ENCODE measurements around the gene THSD4. TPM values are rescaled to one million over a fixed set of nuclear protein-coding genes. Genes with fewer than 3 reads are reported as not detected.

THSD4 gene
- total RNA-seq, 1 experiment from 2014 or later, result 29.0 TPM

GRCh38 chr15:71635735-71636134 lies 520.5 kb downstream of the THSD4 start:
- Histone ChIP-seq H3K27me3 (ENCODE audit: low read length) (no peaks in the 10 kb centered on the region), H3K4me1 (ENCODE audit: insufficient read depth, low read length) (no peaks in the 10 kb centered on the region), H3K9ac (ENCODE audit: low read length) (no peak overlapping the region), H2AFZ (ENCODE audit: low read length) (no peak overlapping the region), H3K79me2 (ENCODE audit: low read length) (no peaks in the 10 kb centered on the region), H4K20me1 (ENCODE audit: low read length) (no peaks in the 10 kb centered on the region), H3K4me3 (ENCODE audit: low read length) (no peak overlapping the region), H3K9me3 (ENCODE audit: low read length) (no peaks in the 10 kb centered on the region), H3K4me2 (ENCODE audit: low read length) (no peak overlapping the region), H3K27ac (ENCODE audit: low read length) (no peak overlapping the region), H3F3A (ENCODE audit: low read length, unreplicated experiment) (no peaks in the 10 kb centered on the region), H3K36me3 (ENCODE audit: low read depth, low read length) (no peaks in the 10 kb centered on the region), H3K9me2 (replicated peaks; ENCODE audit: low read length) (no peaks in the 10 kb centered on the region)
- BruUV-seq (replicated peaks), result no TSS peak
- DNase-seq (no peak), ATAC-seq (no peak)
- intact Hi-C loops (cut with micrococcal nuclease), result no loop called here
- ChIA-PET CTCF (no interaction called here), POLR2A (ENCODE audit: unreplicated experiment) (no interaction called here)
- TF ChIP-seq EZH2 (IDR thresholded peaks at IDR 0.05; ENCODE audit: low read length, unreplicated experiment) (no peak), CTCF (conservative IDR thresholded peaks at IDR 0.05; ENCODE audit: low read depth, low read length) (no peak), EZH2phosphoT487 (IDR thresholded peaks at IDR 0.05; ENCODE audit: borderline replicate concordance, low read length) (no peak)

GRCh38 chr15:71638876-71639275 lies 523.6 kb downstream of the THSD4 start:
- Histone ChIP-seq H3K79me2 (ENCODE audit: low read length) (no peaks in the 10 kb centered on the region), H2AFZ (ENCODE audit: low read length) (no peak overlapping the region), H3K9me2 (replicated peaks; ENCODE audit: low read length) (no peaks in the 10 kb centered on the region), H3K27me3 (ENCODE audit: low read length) (no peaks in the 10 kb centered on the region), H3K27ac (ENCODE audit: low read length) (no peak overlapping the region), H3K4me3 (ENCODE audit: low read length) (no peak overlapping the region), H4K20me1 (ENCODE audit: low read length) (no peaks in the 10 kb centered on the region), H3K4me2 (ENCODE audit: low read length) (no peak overlapping the region), H3K9ac (ENCODE audit: low read length) (no peak overlapping the region), H3K36me3 (ENCODE audit: low read depth, low read length) (no peaks in the 10 kb centered on the region), H3F3A (ENCODE audit: low read length, unreplicated experiment) (no peaks in the 10 kb centered on the region), H3K9me3 (ENCODE audit: low read length) (no peaks in the 10 kb centered on the region), H3K4me1 (ENCODE audit: insufficient read depth, low read length) (no peaks in the 10 kb centered on the region)
- ATAC-seq (no peak), DNase-seq (no peak)
- ChIA-PET POLR2A (ENCODE audit: unreplicated experiment) (no interaction called here), CTCF (no interaction called here)
- BruUV-seq (replicated peaks), result no TSS peak
- intact Hi-C loops (cut with micrococcal nuclease), result no loop called here
- no peak for TF ChIP-seq EZH2phosphoT487 (IDR thresholded peaks at IDR 0.05; ENCODE audit: borderline replicate concordance, low read length)
- TF ChIP-seq CTCF (conservative IDR thresholded peaks at IDR 0.05; ENCODE audit: low read depth, low read length), result no peak
- TF ChIP-seq EZH2 (IDR thresholded peaks at IDR 0.05; ENCODE audit: low read length, unreplicated experiment), result no peak

GRCh38 chr15:71639471-71639870 lies 524.2 kb downstream of the THSD4 start:
- Histone ChIP-seq H3F3A (ENCODE audit: low read length, unreplicated experiment) (no peaks in the 10 kb centered on the region), H3K9me3 (ENCODE audit: low read length) (no peaks in the 10 kb centered on the region), H3K4me1 (ENCODE audit: insufficient read depth, low read length) (no peaks in the 10 kb centered on the region), H3K9me2 (replicated peaks; ENCODE audit: low read length) (no peaks in the 10 kb centered on the region), H3K27me3 (ENCODE audit: low read length) (no peaks in the 10 kb centered on the region), H3K27ac (ENCODE audit: low read length) (no peak overlapping the region), H3K4me3 (ENCODE audit: low read length) (no peak overlapping the region), H2AFZ (ENCODE audit: low read length) (no peak overlapping the region), H3K36me3 (ENCODE audit: low read depth, low read length) (no peaks in the 10 kb centered on the region), H3K79me2 (ENCODE audit: low read length) (no peaks in the 10 kb centered on the region), H3K9ac (ENCODE audit: low read length) (no peak overlapping the region), H4K20me1 (ENCODE audit: low read length) (no peaks in the 10 kb centered on the region), H3K4me2 (ENCODE audit: low read length) (no peak overlapping the region)
- no peak for TF ChIP-seq EZH2 (IDR thresholded peaks at IDR 0.05; ENCODE audit: low read length, unreplicated experiment)
- TF ChIP-seq EZH2phosphoT487 (IDR thresholded peaks at IDR 0.05; ENCODE audit: borderline replicate concordance, low read length), result no peak
- no peak for TF ChIP-seq CTCF (conservative IDR thresholded peaks at IDR 0.05; ENCODE audit: low read depth, low read length)
- intact Hi-C loops (cut with micrococcal nuclease), result no loop called here
- POLR2A ChIA-PET (ENCODE audit: unreplicated experiment), result interaction anchor here (0.5 kb wide), 1 partner anchor 62 kb away, joined by 3 read pairs; no protein-coding TSS in a partner anchor
- CTCF ChIA-PET, result no interaction called here
- DNase-seq, result no peak
- BruUV-seq (replicated peaks), result no TSS peak
- ATAC-seq, result no peak; the same call in 1 of the 2 replicates
